Islet of Langerhans (tissue), 1 donor: ENCODE results near the gene SECISBP2.
"Not testable (repeated sequence)": the region's sequence is repeated elsewhere in the genome, so short reads cannot be mapped to it uniquely, and the experiment has no call there.

ENCODE experiments used
- FAIRE-seq: peaks from one replicate; lab custom pipeline; 2011; peaks lifted over from hg19 to GRCh38; lab: Jason Lieb, UNC

The SECISBP2 gene

DNA sequence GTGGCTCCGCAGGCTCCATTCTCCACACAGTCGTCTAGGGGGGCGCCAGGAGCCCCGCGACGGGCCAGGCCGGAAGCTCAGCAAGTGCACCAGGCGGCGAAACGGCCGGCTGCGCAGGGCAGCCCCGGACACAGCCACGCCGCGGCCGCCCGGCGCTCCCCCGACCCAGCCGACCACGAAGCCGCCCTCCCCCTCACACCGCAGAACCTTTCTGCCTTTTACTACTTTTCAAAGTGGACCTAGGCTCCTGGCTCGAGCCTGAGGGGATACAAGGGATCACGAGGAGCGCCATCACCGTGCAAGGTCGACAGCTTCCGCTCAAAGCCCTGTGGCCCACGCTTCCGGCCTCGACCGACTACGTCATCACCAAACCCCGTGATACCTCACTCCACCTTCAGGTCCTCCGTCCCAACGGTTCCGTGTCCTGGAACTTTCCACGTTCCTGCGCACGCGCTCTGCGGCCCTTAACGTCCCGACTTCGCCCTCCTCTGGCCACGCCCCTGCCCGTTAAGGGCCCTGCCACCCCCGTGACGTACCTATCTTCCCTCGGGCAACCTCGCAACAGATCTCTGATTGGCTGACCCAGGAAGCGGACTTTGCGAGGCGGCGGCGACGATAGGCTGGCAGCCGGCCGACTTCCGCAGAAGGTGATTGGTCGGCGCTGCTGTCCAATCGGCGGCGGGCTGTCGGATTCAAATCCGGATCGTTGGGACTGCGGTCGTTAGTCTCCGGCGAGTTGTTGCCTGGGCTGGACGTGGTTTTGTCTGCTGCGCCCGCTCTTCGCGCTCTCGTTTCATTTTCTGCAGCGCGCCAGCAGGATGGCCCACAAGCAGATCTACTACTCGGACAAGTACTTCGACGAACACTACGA is 7.6 kb upstream of the SECISBP2 start, which contains the start of gene CKS2:
Gene CKS2, plus strand, starts transcription at position 721 of the 871 bp plus-strand sequence. Its CDS starts 98 bp downstream, at position 819.
- FAIRE-seq = peak; percentile 95

DNA sequence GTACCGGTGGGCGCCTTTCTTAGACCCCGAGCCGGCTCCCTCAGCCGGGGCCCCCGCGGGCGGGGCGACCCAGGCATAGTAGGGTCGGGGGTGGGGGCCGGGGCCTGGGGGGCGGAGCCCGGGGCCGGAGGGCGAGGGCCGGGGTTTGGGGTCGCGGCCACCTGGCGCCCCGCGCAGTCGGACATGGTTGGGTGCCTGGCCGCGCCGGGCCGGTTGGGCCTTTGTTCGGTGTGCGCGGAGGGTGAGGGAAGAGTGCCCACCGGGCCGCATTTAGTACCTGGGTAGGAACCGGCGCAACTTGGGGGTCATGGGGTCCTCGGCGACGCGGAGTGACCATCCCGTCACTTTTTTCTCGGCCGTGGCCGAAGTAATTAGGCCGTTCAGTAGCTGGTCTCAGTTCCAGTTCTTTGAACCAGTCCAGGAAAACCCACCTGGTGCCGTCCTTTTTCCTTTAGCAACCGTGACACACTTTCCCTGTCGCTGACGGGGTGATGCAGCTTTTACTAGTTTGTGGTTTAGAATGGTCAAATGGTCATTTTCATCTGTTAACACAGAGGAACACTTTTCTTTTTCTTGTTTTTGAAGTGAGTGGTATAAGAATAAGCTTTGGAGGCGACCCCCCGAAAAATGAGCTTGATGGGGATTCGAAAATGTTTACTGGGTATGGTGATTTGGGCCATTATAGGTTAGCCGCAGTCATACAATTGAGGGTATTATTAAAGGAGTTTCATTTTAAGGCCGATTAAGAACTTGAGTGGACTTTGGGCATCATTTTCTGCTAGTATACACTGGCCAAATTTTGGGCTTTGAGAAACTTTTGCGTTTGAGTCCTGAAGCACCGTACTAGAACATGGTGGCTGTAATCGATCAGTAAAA is 6.7 kb upstream of the SECISBP2 start:
- FAIRE-seq = no peak

DNA sequence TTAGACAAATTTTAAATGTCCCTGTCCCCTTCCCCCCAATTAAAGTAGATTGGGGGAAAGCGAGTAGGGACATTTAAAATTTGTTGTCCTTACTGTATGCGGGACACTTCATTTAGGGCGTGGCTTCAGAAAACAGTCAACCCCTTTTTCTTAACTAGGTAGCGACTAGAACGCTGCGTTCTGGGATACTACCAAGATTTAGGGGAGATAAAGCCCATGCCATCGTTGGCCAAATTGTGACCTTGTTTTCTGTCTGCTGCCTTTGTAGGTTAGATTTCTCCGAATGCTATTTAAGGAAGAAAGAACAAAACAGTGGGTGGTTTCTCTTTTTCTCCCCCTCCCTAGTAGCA is 6.1 kb upstream of the SECISBP2 start:
- no peak for FAIRE-seq

DNA sequence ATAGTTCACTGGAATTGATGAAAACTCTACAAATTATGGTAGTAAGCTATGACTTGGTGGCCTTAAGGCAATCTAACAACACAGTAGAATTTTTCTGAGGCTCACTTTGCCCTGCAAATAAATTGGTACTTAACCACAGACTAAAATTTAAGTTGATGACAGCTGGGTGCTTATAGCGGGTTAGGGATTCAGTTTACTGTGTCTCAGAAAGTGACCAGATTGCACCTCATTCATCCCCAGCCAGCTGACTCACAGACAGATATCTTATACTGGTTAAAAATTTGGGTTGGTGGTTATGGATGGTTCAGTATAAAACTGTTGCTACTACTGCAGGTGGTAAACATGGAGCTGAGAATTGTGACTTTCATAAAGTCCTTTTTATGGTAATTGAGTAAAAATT is 4.5 kb upstream of the SECISBP2 start:
- no peak for FAIRE-seq

DNA sequence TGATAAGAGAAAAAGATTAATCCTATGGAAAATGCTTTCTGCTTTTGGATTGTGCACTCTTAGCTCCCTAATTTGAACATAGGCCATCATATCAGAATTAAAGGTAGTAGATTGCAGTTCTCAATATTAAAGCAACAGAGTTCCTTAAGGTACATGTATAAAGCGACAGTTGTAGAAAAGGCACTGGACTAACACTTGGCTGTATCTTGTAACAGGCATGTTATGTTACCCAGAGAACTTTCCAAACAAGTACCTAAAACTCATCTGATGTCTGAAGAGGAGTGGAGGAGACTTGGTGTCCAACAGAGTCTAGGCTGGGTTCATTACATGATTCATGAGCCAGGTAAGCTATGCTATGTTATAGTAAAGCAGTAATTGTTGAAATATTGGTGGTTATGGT is 3.3 kb upstream of the SECISBP2 start:
- FAIRE-seq = no peak

DNA sequence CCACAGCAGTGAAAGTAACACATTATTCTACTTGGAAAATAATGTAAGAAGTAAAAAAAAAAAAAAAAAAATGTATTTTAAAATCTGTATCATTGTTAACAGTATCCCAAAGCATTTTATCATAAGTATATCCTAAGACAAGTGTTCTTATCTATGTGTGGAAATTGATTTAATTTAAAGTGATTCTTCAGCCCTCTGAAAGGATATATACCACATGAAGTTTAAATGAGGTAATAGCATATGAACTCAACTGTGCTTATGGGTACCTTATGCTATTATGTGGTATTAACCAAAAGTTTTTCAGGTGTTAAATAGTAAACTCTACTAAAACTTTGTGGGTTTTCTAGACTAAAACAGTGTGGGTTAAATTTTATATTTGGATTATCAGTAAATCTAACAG is 2.8 kb upstream of the SECISBP2 start:
- FAIRE-seq = no peak

DNA sequence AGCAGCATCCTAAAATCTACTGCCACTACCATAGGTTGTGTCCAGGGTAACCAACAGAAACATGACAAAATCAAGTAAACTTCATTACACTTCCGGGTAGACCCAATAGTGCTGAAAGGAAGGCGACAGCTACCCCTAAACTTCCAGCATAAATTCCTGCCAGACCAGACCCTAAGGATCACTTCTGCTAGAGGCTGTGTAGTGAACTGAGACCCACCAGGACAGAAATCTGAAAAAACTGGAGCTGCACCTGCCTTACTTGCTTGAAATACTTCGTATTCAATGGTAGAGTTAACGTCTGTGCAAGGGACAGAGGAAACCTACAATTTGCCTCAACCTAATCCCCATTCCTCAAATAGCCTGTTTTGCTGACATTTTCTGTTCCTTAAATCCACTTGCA is 1.0 kb upstream of the SECISBP2 start:
- FAIRE-seq = no peak

DNA sequence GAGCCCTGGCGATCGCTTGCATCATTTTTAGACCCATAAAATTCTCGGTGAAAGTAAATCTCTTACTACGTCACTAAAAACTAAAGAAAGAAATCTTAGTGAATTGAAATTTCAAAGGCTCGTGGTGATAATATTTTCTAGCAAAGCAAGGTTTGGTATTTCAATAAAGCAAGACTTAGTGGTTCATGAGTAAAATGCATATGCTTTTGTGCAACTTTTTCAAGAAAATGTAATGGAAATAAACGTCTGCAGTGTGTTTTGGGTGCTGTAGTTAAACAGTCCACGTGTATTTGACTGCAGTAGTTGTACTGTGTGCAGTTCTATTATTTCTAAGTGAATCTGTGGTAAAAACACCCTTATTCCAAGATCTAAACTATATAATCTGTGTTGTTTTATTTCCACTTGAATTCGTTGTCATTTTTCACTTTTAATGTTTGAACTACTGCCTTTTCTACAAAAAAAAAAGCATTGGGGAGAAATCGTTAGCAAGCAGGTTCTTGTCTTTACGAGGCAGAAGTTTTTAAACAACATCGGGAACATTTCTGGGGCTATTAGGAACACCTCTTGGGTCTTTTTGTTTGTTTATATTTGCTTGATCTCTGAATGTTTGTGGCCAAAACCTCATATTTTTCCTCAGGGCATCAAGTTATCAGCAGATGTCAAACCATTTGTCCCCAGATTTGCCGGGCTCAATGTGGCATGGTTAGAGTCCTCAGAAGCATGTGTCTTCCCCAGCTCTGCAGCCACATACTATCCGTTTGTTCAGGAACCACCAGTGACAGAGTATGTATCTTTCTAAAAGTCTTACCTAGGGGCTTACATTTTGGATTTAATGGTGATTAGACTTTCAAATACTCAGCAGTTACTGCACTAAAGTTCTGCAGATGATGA is 960 bp downstream of the SECISBP2 start:
- peak; percentile 92 for FAIRE-seq

DNA sequence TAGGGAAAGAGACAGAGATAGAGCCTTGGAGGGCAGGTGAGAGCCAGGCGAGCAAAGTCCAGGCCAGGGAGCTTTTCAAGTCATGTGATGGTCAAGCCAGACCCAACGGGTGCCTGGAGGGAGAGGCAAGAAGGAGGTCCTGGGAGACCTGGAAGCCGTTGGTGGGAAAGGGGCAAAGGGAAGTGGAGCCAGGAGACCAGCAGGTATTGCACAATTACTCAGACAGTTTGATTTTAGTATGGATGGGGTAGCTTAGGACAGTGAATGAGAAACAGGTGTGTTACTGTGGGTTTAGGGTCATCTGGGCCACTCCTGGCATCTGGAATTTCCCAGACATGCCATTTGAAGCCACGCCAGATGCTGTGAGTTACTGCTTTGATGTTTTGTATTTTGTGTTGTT is 5.1 kb downstream of the SECISBP2 start:
- FAIRE-seq = no peak

DNA sequence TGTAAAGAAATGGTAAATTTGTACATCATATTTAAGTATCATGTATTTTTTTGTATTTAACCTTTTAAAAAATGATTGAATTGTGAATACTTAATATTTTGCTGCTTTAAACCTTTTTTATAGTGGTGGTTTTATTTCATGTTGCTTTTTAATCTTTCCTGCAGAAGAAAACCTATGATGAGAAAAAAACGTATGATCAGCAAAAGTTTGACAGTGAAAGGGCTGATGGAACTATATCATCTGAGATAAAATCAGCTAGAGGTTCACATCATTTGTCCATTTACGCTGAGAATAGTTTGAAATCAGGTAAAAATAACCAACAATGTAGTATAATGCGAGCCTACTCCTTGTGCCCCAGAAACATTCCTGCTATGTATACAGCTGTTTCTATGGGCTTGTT is 7.4 kb downstream of the SECISBP2 start:
- no peak for FAIRE-seq

DNA sequence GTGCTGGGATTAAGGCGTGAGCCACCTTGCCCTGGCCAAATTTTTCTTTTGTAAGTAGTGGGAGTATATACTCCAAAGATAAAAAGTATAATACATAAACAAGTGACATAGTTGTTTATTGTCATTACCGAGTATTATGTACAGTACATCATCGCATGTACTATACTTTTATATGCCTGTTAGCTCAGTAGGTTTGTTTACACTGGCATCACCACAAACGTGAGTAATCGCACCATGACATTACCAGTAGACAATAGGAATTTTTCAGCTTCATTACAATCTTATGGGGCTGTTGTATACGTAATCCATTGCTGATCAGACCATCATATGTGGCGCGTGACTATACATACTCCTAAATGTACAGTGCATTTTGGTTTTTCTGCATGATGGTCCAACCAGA is 9.8 kb downstream of the SECISBP2 start:
- no peak for FAIRE-seq

DNA sequence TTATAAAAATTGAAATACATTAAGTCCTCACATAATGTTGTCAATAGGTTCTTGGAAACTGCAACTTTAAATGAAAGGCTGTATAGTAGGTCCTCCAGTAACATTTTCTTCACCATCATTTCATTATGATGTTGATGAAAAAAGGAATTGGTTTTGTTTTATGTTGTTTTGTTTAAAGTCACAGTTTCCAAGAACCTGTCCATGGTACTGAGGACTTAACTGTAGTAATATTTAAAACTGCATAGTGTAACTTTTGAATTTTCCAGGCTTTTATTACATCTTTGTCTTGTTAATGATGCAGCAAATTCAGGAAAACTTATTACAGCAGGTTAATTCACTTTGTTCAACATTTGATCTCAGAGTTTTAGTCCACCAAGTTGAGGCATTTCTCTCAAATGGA is 11.6 kb downstream of the SECISBP2 start:
- FAIRE-seq = no peak

DNA sequence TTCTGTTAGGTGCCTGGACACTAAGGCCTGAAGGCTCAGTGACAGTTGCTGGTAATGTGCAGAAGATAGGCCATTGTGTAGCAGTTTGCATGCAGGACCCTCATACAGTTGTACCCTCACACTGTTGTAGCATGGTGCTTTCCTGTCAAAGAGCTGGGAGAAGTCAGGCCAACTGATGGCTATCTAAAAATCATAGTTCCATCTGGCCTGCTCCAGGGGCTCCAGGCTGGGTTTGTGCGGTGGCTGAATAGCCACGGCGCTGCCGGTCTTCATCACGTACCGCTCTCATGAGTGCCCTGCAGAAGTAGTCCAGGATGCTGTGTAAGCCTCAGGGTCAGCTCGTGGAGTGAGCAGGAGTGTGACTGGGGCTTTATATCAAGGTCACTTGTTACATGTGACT is 12.2 kb downstream of the SECISBP2 start:
- no peak for FAIRE-seq

DNA sequence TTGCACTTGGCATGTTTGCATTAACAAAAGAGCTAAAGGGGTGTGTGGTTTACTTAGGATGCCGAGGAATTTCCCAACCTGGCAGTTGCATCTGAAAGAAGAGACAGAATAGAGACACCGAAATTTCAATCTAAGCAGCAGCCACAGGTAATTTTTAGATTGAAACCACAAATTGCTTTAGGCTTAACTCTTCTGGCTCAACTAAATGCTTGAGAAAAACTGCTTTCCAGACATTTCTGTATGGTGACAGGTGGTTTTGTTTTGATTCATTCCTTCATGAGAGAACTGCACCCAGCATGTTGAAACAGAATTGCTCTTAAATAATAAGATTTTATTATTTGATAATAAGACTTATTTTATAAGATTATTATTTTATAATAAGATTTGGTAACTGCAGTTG is 21.5 kb downstream of the SECISBP2 start:
- FAIRE-seq = no peak

DNA sequence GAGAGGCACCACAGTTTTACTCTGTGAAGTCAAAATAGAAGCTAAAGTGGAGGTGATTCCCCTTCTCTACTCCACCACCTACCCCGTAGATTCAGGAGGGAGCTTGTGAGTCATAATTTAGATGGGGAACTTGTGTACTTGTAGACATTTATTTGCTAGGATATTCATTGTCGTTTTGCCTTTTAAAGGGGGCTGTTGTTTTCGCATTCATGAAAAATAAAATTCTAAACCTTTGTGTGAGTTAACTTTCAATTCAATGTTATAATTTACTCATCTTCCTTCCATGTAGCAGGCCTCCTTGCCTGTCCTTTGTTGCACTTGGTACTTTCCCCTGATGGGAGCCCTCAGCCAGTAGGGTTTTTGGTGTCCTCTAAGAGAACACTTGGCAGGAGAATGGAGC is 22.0 kb downstream of the SECISBP2 start:
- no peak for FAIRE-seq

DNA sequence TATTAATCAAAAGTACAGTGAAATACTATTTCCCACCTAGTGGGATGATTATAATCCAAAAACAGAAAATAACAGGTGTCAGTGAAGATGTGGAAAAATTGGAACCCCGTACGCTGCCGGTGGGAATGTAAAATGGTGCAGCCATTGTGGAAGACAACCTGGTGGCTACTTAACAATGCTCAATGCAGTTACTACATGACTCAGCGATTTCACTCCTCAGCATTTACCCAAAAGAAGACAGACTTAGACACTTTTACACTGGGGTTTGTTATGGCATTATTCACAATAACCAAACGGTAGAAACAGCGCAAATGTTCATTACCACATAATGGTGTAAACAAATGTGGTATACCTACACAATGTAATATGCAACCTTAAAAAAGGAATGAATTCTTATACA is 23.9 kb downstream of the SECISBP2 start:
- FAIRE-seq = no peak

DNA sequence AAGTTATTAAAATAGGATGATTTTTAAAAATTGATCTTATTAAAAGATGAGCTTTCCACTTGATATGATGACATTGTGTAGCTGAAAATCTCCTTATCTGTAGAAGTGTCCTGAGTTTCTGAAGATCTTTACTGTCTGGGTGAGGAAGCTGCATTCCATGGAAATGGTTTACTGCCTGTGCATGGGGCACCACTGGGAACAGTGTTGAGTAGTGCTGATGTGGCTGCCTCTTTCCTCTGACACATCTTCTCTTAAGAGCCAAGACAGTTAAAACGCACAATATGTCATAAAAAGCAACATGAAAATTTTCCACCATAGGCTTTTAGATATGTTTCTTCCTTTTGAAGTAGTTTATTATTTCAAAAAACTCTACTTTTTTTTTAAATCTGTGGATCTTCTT is 24.6 kb downstream of the SECISBP2 start:
- no peak for FAIRE-seq

DNA sequence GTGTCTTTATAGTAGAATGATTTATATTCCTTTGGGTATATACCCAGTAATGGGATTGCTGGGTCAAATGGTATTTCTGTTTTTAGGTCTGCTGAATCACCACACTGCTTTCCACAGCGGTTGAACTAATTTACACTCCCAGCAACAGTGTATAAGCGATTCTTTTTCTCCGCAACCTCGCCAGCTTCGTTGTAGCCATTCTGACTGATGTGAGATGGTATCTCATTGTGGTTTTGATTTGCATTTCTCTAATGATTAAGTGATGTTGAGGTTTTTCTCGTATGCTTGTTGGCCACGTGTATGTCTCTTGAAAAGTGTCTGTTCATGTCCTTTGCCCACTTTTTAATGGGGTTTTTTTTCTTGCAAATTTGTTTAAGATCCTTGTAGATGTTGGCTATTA is 25.5 kb downstream of the SECISBP2 start:
- not testable (repeated sequence) for FAIRE-seq

DNA sequence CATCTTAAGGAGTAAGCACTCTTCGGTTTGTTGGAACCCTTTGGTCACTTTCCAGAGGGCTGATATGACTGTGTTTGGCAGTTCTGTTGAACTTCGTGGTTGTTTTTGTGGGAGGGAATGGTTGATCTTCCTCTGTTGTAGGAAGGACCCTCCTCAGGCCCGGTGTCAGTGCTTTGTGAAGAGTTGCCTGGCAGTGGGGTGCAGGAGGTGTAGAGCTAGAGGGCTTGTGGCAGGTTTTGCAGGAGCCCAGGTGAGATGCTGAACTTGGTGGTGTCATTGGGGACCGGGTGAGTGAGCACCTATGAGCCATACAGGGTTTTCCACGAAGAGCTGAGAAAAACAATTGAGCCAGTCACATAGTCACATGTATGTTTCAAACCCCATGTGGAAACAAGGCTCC is 27.2 kb downstream of the SECISBP2 start:
- no peak for FAIRE-seq

DNA sequence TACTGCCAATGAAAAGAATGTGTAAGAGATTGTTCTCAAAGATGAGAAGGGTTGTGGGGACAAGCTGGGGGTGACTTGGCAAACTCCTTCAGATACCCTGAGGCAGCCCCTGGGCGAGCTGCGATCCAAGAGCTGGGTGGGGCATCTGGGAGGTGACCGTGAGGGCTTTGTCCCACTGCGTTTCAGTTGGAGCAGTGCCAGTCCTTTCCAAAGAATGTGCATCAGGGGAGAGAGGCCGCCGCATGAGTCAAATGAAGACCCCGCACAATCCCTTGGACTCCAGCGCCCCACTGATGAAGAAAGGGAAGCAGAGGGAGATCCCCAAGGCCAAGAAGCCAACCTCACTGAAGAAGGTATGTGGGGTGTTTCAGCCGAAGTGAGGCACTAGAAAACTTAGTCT is 28.4 kb downstream of the SECISBP2 start:
- no peak for FAIRE-seq

DNA sequence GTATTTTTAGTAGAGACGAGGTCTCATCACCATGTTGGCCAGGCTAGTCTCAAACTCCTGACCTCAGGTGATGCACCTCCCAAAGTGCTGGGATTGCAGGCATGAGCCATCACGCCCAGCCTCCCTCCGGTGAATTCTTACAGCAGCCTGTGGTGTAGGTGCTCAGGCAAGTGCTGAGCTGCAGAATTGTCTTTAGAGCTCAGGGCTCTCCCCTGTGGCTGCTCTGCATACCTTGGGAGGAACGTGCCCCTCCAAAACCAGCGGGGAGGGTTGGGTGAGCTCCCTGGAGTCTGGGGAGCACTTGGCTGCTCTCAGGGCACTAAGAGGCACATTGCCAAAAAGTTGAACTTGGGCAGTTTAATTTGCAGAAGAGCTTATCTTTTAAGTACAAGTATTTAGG is 29.4 kb downstream of the SECISBP2 start:
- FAIRE-seq = no peak

DNA sequence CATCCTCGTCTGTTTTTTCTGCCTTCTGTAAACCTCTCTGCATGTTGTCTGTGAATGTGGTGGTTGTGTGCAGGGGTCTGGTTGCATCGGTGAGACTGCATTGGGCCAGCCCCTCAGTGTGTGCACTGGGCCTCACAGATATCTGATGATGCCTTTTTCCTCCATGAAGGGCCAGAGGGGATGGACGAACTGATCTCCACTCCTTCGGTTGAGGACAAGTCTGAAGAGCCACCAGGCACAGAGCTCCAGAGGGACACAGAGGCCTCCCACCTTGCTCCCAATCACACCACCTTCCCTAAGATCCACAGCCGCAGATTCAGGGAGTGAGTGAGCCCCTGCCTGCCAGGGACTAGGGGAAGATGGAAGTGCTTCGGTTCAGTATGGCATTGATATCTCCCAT is 31.3 kb downstream of the SECISBP2 start:
- no peak for FAIRE-seq
